Adipocyte (in vitro differentiated cells): Measurements from ENCODE around the gene CHKA.

Experiments
- DNase-seq: peaks from one replicate; pipeline ENCODE4 v3.0.0-alpha.2; 2015; ENCODE audit warnings: low read depth
- H3K27me3 ChIP-seq: replicated peaks from 2 replicates; pipeline ENCODE4 v1.7.0; 2013; ENCODE audit warnings: mild to moderate bottlenecking, low read length, moderate library complexity; ENCODE audit not compliant: control insufficient read depth, insufficient read depth
- H3K36me3 ChIP-seq: 2 replicates; pipeline ENCODE4 v1.7.0; 2013; ENCODE audit warnings: low read length, mild to moderate bottlenecking, moderate library complexity; ENCODE audit not compliant: control insufficient read depth, insufficient read depth, severe bottlenecking
- H3K4me1 ChIP-seq: 2 replicates; pipeline ENCODE4 v1.7.0; 2013; ENCODE audit warnings: mild to moderate bottlenecking, low read length, moderate library complexity; ENCODE audit not compliant: control insufficient read depth, insufficient read depth
- H3K4me3 ChIP-seq: 2 replicates; pipeline ENCODE4 v1.7.0; 2013; ENCODE audit warnings: mild to moderate bottlenecking, low read length, moderate library complexity
- H3K9ac ChIP-seq: 2 replicates; pipeline ENCODE4 v1.7.0; 2013; ENCODE audit warnings: mild to moderate bottlenecking, low read length, moderate library complexity
- H3K9me3 ChIP-seq: 2 replicates; pipeline ENCODE4 v1.7.0; 2013; ENCODE audit warnings: mild to moderate bottlenecking, low read length, moderate library complexity; ENCODE audit not compliant: control insufficient read depth

Gene CHKA

GRCh38 chr11:68035266-68035876, 85.8 kb downstream of the CHKA start:
- H3K4me1 ChIP-seq = peaks cover 48% of the 10 kb centered on the region
- H3K9me3 ChIP-seq = no peaks in the 10 kb centered on the region
- H3K27me3 ChIP-seq = no peaks in the 10 kb centered on the region
- DNase-seq = no peak
- H3K4me3 ChIP-seq = no peak overlapping the region
- peaks cover 3% of the 10 kb centered on the region for H3K36me3 ChIP-seq
- H3K9ac ChIP-seq = no peak overlapping the region

GRCh38 chr11:68033708-68034045, 87.5 kb downstream of the CHKA start:
- Histone ChIP-seq H3K9ac (peak overlapping the region; percentile 53), H3K9me3 (no peaks in the 10 kb centered on the region), H3K27me3 (no peaks in the 10 kb centered on the region), H3K4me1 (peaks cover 51% of the 10 kb centered on the region), H3K36me3 (peaks cover 3% of the 10 kb centered on the region), H3K4me3 (no peak overlapping the region)
- DNase-seq = no peak

GRCh38 chr11:68032997-68033707, 88.0 kb downstream of the CHKA start:
- H3K36me3 ChIP-seq = peaks cover 3% of the 10 kb centered on the region
- H3K4me3 ChIP-seq = peak overlapping the region; percentile 24
- H3K9me3 ChIP-seq = no peaks in the 10 kb centered on the region
- peak overlapping the region; percentile 53 for H3K9ac ChIP-seq
- H3K4me1 ChIP-seq = peaks cover 51% of the 10 kb centered on the region
- H3K27me3 ChIP-seq = no peaks in the 10 kb centered on the region
- DNase-seq = no peak

- Histone ChIP-seq H3K4me1 (peaks cover 53% of the 10 kb centered on the region), H3K9ac (peak overlapping the region; percentile 3), H3K9me3 (no peaks in the 10 kb centered on the region), H3K36me3 (peaks cover 3% of the 10 kb centered on the region), H3K27me3 (no peaks in the 10 kb centered on the region), H3K4me3 (no peak overlapping the region)
- no peak for DNase-seq
Observed at GRCh38 chr11:68032003-68032402, 89.2 kb downstream of the CHKA start.

GRCh38 chr11:68031144-68031464, 90.1 kb downstream of the CHKA start:
- H3K4me1 ChIP-seq = peaks cover 53% of the 10 kb centered on the region
- no peaks in the 10 kb centered on the region for H3K27me3 ChIP-seq
- peak overlapping the region; percentile 98 for H3K4me3 ChIP-seq
- no peaks in the 10 kb centered on the region for H3K9me3 ChIP-seq
- DNase-seq = peak; percentile 41
- H3K9ac ChIP-seq = peak overlapping the region; percentile 99
- peaks cover 3% of the 10 kb centered on the region for H3K36me3 ChIP-seq

- Histone ChIP-seq H3K9ac (peak within 1 kb of the TSS; percentile 99), H3K4me1 (peaks cover 53% of the 10 kb centered on the region), H3K36me3 (peaks cover 3% of the 10 kb centered on the region), H3K9me3 (no peaks in the 10 kb centered on the region), H3K4me3 (peak within 1 kb of the TSS; percentile 98), H3K27me3 (no peaks in the 10 kb centered on the region)
- DNase-seq = peak; percentile 99
Observed at GRCh38 chr11:68030318-68031143, 90.7 kb downstream of the CHKA start, which contains the start of gene NDUFS8. TSS of gene NDUFS8 (plus strand) at chr11:68030681. CDS start at chr11:68032152, 1,471 bp downstream.

- Histone ChIP-seq H3K27me3 (no peaks in the 10 kb centered on the region), H3K4me1 (peaks cover 50% of the 10 kb centered on the region), H3K9ac (peak overlapping the region; percentile 88), H3K9me3 (no peaks in the 10 kb centered on the region), H3K4me3 (peak overlapping the region; percentile 98), H3K36me3 (no peaks in the 10 kb centered on the region)
- no peak for DNase-seq
Observed at GRCh38 chr11:68028802-68029545, 92.2 kb downstream of the CHKA start.

- H3K4me1 ChIP-seq = peaks cover 37% of the 10 kb centered on the region
Observed at GRCh38 chr11:68027667-68028066, 93.5 kb downstream of the CHKA start.

GRCh38 chr11:68026391-68027105, 94.6 kb downstream of the CHKA start:
- Histone ChIP-seq H3K4me1 (peaks cover 33% of the 10 kb centered on the region), H3K36me3 (no peaks in the 10 kb centered on the region), H3K9ac (no peak overlapping the region), H3K27me3 (no peaks in the 10 kb centered on the region), H3K9me3 (no peaks in the 10 kb centered on the region), H3K4me3 (no peak overlapping the region)
- no peak for DNase-seq

More at GRCh38 chr11:68027667-68028066, 93.5 kb downstream of the CHKA start:
- H3K36me3 ChIP-seq = no peaks in the 10 kb centered on the region
- H3K27me3 ChIP-seq = no peaks in the 10 kb centered on the region
- DNase-seq = no peak
- no peak overlapping the region for H3K4me3 ChIP-seq
- H3K9me3 ChIP-seq = no peaks in the 10 kb centered on the region
- H3K9ac ChIP-seq = peak overlapping the region; percentile 57

- Histone ChIP-seq H3K4me3 (no peak overlapping the region), H3K4me1 (peaks cover 34% of the 10 kb centered on the region), H3K36me3 (no peaks in the 10 kb centered on the region), H3K9me3 (no peaks in the 10 kb centered on the region), H3K9ac (no peak overlapping the region), H3K27me3 (no peaks in the 10 kb centered on the region)
- no peak for DNase-seq
Observed at GRCh38 chr11:68025047-68025446, 96.1 kb downstream of the CHKA start.
